ENCODE results near the gene SLC2A1.

GRCh38 chr1:42914092-42914627 lies 44.5 kb downstream of the SLC2A1 start:
- TF ChIP-seq POLR2A (IDR thresholded peaks at IDR 0.05; ENCODE audit: low read depth, low read length) (no peak), POLR2AphosphoS5 (IDR thresholded peaks at IDR 0.05; ENCODE audit: low read depth, low read length) (no peak), TAF1 (IDR thresholded peaks at IDR 0.05; ENCODE audit: low read depth, low read length) (no peak), PAX5 (IDR thresholded peaks at IDR 0.05; ENCODE audit: insufficient read depth, low read length, severe bottlenecking) (no peak), SPI1 (IDR thresholded peaks at IDR 0.05; ENCODE audit: low read depth, low read length) (no peak), POU2F2 (IDR thresholded peaks at IDR 0.05; ENCODE audit: low read depth, low read length) (no peak)

Data from GM12891 (cell line).